ENCODE results near the gene LGALS1.
"Not testable (repeated sequence)": the region's sequence is repeated elsewhere in the genome, so short reads cannot be mapped to it uniquely, and the experiment has no call there.

LGALS1 gene

DNA sequence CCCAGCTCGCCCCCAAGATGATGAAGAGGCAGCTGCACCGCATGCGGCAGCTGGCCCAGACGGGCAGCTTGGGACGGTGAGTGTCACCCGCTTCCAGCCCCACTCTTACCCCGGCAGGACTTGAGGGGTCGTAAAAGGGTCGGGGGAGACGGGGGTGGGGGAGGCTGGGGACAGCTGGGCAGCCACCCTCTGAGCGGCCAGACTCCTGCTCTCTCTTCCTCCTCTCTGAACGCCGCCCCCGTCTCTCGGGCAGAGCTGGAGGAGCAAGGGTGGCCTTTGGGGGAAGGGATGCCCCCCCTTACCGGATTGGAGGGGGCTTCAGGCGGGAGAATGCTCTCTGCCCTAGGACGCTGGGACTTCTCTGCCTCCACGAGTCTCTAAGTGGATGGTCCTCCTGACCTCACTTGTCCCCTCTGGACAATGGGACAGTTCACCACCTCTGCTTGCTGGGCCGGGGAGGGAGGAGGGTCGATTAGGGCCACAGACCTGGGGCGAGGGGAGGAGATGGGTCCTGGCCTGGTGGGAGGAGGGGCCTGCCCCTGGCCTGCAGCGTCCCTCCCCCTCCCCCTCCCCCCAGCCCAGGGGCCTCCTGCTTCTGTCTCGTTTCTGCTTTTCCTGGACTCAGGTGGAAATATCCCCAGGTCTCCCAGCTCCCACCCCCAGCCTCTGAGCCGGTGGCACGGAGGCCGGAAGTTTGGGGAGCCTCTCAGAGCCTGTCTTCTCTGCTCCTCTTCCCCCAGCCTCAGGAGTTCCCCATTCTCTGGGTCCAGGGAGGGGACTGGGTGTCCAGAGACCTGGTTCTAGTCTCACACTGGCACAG lies 35.5 kb upstream of the LGALS1 start:
- no peak for DNase-seq

- DNase-seq = peak in 2 of 4 experiments; percentile 19 to 20
Observed at GRCh38 chr22:37640591-37641560, 34.6 kb upstream of the LGALS1 start.

DNA sequence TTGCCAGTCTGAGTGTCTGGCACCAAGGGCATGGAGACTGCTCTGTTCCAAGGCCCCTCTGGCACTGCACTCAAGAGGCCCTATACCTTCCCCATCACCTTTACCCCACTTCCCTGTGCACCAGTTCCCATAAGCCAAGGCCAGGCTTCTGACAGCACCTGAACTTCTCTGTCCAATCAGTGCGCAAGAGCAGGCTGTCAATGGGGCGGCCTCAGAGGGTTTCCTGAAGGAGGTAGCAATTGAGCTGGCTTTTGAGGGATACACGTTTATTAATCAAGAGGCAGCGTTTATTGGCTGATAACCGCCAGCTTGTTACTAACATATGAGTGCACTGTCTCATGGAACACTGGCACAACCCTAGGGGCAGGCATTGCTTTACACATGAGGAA lies 33.9 kb upstream of the LGALS1 start:
- no peak for DNase-seq

GRCh38 chr22:37643225-37643847 lies 32.1 kb upstream of the LGALS1 start:
- peak; percentile 70 to 92 (median 79) for DNase-seq

DNA sequence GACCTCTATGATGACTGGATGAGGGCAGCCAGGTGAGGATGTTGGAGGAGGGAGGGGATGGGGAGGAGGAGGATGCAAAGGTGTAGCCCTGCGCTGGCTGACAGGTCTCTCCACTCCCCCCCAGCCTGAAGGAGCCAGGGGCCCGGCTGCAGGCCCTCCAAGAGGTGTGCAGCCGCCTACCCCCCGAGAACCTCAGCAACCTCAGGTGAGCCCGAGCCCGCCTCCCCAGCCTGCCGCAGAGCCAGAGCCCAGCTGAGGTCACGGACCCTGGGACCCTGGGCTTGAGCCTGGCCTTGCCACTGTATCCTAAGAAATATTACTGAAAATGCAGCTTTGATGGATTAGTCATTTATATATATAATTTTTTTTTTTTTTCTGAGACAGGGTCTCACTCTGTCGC lies 28.1 kb upstream of the LGALS1 start:
- no peak for DNase-seq

DNA sequence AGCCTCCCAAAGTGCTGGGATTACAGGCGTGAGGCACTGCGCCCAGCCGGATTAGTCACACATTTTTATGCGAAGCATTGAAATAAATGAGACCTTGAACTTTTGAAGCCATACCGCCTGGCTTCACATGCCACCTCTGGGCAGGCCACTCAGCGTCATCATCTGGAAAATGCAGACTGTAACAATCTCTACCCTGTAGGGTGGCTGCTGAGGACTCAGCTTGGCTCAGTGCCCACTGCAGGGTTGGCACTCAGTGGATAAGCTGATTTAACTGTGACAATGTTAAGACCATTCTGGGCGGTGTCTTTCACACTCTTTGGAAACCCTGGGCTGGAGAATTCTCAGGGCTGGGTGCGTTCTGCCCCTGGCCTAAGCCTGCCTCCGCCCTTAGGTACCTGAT lies 27.5 kb upstream of the LGALS1 start:
- no peak for DNase-seq

GRCh38 chr22:37650463-37651136 lies 24.8 kb upstream of the LGALS1 start:
- DNase-seq = no peak

DNA sequence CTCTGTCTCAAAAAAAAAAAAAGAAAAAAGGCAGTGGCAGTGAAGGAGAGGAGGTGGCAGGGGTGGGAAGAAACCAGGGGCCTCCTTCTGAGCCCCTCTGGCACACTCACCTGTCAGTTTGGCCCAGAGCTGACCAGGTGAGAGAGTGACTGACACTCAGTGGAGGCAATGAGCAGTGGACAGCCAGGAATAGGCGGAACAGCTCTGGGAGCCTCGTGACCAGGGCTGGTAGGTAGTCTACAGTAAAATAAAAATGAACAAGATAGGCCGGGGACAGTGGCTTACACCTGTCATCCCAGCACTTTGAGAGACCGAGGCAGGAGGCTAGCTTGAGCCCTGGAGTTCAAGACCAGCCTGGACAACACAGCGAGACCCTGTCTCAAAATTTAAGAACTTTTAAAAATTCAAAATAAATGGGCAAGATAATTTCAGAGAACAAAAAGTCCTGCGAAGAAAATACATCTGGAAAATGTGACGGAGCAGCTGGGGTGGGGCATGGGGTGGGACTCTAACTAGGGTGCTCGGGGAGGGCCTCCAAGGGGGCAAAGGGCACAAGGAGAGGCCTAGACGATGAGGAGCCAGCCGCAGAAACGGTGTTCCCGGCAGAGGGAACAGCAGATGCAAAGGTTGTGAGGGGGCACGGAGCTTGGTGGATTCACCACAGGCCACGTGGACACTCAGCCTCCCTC lies 20.7 kb upstream of the LGALS1 start:
- no peak for DNase-seq

DNA sequence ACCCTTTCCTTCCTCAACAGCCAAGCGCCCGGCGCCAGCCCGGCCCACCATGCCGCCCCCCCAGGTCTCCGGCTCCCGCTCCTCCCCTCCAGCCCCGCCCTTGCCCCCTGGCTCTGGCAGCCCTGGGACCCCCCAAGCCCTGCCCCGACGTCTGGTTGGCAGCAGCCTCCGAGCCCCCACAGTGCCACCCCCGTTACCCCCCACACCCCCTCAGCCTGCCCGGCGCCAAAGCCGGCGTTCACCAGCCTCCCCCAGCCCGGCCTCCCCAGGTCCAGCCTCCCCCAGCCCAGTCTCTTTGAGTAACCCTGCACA lies 20.2 kb upstream of the LGALS1 start:
- no peak for DNase-seq

GRCh38 chr22:37656583-37656982 lies 18.9 kb upstream of the LGALS1 start:
- DNase-seq = not testable (repeated sequence)

- DNase-seq = no peak
Observed at GRCh38 chr22:37657590-37658132, 17.8 kb upstream of the LGALS1 start.

- DNase-seq = peak; percentile 91 to 96 (median 96)
Observed at GRCh38 chr22:37658133-37659065, 17.0 kb upstream of the LGALS1 start, which contains the start of gene PDXP. Gene PDXP (plus strand): TSS chr22:37658723. CDS start chr22:37658783, 60 bp downstream.

DNA sequence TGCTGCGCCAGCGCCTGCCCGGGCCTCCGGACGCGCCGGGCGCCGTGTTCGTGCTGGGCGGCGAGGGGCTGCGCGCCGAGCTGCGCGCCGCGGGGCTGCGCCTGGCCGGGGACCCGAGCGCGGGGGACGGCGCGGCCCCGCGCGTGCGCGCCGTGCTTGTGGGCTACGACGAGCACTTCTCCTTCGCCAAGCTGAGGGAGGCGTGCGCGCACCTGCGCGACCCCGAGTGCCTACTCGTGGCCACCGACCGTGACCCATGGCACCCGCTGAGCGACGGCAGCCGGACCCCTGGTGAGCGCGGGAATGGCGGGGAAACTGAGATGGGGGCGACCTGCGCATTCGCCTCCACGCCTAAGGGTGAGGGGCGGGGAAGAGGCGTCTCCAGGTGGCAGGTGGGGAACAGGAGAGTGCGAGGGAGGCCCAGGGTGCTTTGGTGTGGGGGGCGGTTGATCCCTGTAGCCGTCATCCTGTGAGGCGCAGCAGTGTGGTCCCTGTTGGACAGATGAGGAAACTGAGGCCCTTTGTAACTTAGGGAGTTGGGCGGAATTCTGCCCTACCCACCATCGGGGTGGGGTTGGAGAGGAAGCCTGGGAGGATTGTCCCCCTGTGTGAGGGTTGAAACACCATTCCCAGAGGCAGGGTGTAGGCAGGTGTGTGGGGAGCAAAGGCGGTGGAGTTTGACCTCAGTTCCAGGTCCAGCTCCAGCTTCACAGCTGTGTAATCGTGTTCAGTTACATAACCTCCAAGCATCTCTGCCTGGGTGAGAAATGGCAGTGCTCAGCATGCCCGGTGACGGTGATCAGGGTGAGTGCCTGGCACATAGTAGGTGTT lies 16.2 kb upstream of the LGALS1 start:
- DNase-seq = no peak

- no peak for DNase-seq
Observed at GRCh38 chr22:37659897-37660708, 15.3 kb upstream of the LGALS1 start.

DNA sequence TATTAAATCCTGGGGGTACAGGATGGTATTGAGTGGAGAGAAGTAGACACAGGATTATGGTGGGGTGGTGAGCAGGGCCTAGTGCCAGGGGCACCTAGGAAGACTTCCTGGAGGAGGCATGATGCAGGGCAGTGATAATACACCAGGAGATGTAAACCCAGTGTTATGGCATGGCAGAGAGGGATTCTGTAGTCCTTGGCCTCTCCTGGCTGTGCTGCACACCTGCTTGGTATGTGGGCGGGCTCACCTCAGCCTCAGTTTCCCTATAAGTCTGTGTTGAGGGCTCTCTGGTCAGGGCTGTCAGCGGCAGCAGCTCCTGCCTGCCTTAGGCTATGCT lies 14.8 kb upstream of the LGALS1 start:
- DNase-seq = no peak

DNA sequence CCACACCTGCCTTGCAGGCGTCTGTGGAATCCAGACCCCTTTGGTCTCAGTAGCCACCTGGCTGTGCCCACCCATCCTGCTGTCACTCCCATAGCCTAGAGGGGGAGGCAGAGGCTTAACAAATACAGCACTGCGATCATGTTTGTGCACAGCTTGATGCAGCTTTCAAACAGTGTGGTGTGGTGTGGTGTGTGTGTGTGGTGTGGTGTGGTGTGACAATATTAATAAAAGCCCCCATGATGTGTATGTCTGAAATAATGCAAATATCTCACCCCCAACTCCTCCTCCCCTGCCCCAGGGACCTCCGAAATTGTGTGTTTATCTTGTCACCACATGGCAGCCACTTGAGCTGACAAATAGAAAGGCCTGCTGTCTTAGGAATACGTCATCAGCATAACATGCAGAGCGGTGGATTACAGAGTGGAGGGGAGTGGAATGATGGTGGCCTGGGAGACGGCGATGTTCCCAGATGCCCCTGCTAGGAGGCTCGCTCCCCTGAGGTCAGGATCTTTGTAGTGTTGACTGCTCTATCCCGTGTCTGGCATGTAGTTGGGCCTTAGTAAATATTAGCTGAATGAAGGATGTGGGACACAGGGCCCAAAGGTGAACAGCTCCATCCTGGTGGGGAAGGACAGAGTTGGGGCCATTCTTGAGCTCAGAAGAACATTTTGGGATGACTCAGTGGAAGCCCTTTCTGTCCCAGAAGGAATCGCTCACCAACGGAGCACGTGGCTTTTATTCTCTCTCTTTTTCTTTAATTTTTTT lies 14.1 kb upstream of the LGALS1 start:
- DNase-seq = no peak

- DNase-seq = no peak
Observed at GRCh38 chr22:37662039-37662438, 13.4 kb upstream of the LGALS1 start.

DNA sequence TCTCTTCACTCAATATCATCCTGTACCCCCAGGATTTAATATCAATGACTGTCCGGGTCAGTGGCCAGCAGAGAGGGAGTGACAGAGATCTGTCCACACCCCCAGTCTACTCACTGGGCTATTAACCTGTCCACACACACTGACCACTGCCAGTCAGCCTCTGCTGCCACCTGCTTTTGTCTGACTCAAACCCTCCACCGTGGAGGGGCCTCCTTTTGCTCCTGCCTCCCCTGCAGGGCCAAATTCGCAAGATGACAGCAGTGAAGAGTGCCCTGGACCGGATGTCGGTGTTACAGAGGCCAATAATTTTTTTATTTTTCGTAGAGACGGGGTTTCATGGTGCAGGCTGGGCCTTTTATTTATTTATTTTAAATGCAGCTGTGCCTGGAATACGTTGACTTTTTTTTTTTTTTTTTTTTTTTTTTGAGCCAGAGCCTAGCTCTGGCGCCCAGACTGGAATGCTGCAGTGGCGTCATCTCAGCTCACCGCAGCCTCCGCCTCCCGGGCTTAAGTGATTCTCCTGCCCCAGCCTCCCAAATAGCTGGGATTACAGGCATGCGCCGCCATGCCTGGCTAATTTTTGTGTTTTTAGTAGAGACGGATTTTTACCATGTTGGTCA lies 11.8 kb upstream of the LGALS1 start:
- DNase-seq = no peak
